ENCODE data around the gene B3GAT1.

Gene B3GAT1

DNA sequence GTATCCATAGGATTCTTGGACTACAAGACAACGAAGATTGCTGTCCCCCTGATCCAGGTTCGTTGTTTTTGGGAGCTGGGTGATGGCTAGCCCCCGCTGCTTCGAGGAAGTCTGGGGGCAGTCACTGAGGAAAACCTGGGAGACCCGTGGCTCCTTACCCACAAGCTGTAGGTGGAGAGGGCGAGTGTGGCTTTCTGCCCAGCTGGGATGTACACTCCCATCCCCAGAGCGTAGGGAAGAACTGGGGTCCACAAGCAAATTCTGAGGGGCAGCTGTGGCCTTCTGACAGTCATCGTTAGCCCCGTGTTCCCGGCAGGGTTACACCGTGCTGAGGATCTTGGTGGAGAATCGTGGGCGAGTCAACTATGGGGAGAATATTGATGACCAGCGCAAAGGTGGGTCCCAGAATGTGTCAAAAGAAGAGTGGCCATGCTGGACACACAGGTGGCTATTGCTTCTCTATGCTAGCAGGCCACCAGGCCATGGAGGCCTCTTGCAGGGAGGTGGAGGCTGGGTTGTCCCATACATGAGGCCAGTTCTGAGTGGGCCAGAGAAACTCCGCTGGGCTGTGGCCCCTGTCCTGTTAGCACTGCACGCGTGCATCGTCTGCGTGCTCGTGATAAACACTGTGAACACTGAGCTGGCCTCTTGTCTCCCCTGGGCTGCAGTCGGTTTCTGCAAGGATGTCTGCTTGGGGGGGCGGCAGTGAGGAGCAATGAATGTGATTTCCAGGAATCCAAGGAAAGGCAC is 40.4 kb downstream of the B3GAT1 start:
- Histone ChIP-seq H3K79me2 (ENCODE audit: low read length) (no peaks in the 10 kb centered on the region), H3K27ac (ENCODE audit: low read length) (no peak overlapping the region), H3K4me3 (ENCODE audit: low read length) (no peak overlapping the region), H4K20me1 (ENCODE audit: insufficient read depth, low read length) (no peaks in the 10 kb centered on the region), H2AFZ (ENCODE audit: low read length) (no peak overlapping the region), H3K27me3 (replicated peaks; ENCODE audit: insufficient read depth, low read length) (no peaks in the 10 kb centered on the region), H3K9me2 (replicated peaks; ENCODE audit: insufficient read depth, low read length) (no peaks in the 10 kb centered on the region), H3K4me1 (ENCODE audit: low read length) (no peaks in the 10 kb centered on the region), H3F3A (ENCODE audit: insufficient read depth, low read length) (no peaks in the 10 kb centered on the region), H3K9me3 (replicated peaks; ENCODE audit: insufficient read depth, low read length) (no peaks in the 10 kb centered on the region), H3K36me3 (replicated peaks; ENCODE audit: insufficient read depth, low read length) (no peaks in the 10 kb centered on the region), H3K9ac (ENCODE audit: low read length) (no peak overlapping the region), H3K4me2 (ENCODE audit: low read depth, low read length) (no peak overlapping the region)
- DNase-seq = no peak
- TF ChIP-seq EZH2 (optimal IDR thresholded peaks at IDR 0.05; ENCODE audit: low read depth, low read length) = no peak
- no peak for TF ChIP-seq EZH2phosphoT487 (IDR thresholded peaks at IDR 0.05; ENCODE audit: low read length)
- TF ChIP-seq, protein P1, sequence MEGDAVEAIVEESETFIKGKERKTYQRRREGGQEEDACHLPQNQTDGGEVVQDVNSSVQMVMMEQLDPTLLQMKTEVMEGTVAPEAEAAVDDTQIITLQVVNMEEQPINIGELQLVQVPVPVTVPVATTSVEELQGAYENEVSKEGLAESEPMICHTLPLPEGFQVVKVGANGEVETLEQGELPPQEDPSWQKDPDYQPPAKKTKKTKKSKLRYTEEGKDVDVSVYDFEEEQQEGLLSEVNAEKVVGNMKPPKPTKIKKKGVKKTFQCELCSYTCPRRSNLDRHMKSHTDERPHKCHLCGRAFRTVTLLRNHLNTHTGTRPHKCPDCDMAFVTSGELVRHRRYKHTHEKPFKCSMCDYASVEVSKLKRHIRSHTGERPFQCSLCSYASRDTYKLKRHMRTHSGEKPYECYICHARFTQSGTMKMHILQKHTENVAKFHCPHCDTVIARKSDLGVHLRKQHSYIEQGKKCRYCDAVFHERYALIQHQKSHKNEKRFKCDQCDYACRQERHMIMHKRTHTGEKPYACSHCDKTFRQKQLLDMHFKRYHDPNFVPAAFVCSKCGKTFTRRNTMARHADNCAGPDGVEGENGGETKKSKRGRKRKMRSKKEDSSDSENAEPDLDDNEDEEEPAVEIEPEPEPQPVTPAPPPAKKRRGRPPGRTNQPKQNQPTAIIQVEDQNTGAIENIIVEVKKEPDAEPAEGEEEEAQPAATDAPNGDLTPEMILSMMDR (IDR thresholded peaks at IDR 0.05; ENCODE audit: low read length) = no peak

DNA sequence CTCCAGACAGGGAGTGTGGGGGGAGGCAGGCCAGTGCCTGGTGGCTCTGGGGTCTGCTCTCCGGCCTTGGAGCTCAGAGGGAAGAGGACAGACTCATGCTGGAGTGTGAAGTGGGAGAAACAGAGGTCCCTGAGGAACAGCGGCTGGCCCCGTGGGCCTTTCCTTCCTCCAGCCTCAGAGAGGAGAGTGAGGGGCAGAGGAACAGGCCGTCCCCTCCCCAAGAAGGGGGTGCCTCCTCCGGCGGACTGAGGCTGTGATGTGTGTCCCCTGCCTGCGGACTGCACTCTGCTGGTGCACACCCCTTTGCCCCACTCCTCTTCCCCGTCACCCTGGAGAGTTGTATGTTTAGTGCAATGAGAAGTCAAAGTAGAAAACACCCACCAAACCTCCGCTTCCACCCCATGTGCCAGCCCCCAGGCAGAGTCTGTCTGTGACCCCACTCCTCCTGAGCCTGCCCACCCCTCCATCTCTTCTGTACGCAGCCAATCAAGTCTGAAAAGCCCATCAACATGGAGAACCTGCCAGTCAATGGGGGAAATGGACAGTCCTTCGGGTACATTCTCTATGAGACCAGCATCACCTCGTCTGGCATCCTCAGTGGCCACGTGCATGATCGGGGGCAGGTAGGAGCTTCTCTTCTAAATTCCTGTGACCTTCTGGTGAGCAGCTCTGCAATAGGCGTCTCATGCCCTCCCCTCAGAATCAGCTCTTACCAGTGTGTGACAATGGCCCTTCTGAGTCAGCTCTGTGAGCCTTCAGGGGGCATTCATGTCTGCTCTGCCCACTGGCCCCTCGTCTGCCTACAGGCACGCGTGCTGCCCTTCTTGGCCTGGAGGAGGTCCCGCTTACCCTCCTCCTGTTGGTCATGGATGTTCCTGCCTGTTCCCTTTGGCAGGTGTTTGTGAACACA is 41.3 kb downstream of the B3GAT1 start:
- H3F3A ChIP-seq (ENCODE audit: insufficient read depth, low read length) = no peaks in the 10 kb centered on the region
- no peaks in the 10 kb centered on the region for H3K27me3 ChIP-seq (replicated peaks; ENCODE audit: insufficient read depth, low read length)
- no peak overlapping the region for H3K4me2 ChIP-seq (ENCODE audit: low read depth, low read length)
- no peaks in the 10 kb centered on the region for H3K36me3 ChIP-seq (replicated peaks; ENCODE audit: insufficient read depth, low read length)
- no peaks in the 10 kb centered on the region for H3K9me3 ChIP-seq (replicated peaks; ENCODE audit: insufficient read depth, low read length)
- no peak overlapping the region for H3K27ac ChIP-seq (ENCODE audit: low read length)
- H4K20me1 ChIP-seq (ENCODE audit: insufficient read depth, low read length) = no peaks in the 10 kb centered on the region
- H3K4me1 ChIP-seq (ENCODE audit: low read length) = no peaks in the 10 kb centered on the region
- no peak overlapping the region for H3K9ac ChIP-seq (ENCODE audit: low read length)
- no peak for DNase-seq
- no peaks in the 10 kb centered on the region for H3K9me2 ChIP-seq (replicated peaks; ENCODE audit: insufficient read depth, low read length)
- no peaks in the 10 kb centered on the region for H3K79me2 ChIP-seq (ENCODE audit: low read length)
- H3K4me3 ChIP-seq (ENCODE audit: low read length) = no peak overlapping the region
- H2AFZ ChIP-seq (ENCODE audit: low read length) = no peak overlapping the region
- no peak for TF ChIP-seq EZH2phosphoT487 (IDR thresholded peaks at IDR 0.05; ENCODE audit: low read length)
- TF ChIP-seq, protein P1 (IDR thresholded peaks at IDR 0.05; ENCODE audit: low read length) = no peak

DNA sequence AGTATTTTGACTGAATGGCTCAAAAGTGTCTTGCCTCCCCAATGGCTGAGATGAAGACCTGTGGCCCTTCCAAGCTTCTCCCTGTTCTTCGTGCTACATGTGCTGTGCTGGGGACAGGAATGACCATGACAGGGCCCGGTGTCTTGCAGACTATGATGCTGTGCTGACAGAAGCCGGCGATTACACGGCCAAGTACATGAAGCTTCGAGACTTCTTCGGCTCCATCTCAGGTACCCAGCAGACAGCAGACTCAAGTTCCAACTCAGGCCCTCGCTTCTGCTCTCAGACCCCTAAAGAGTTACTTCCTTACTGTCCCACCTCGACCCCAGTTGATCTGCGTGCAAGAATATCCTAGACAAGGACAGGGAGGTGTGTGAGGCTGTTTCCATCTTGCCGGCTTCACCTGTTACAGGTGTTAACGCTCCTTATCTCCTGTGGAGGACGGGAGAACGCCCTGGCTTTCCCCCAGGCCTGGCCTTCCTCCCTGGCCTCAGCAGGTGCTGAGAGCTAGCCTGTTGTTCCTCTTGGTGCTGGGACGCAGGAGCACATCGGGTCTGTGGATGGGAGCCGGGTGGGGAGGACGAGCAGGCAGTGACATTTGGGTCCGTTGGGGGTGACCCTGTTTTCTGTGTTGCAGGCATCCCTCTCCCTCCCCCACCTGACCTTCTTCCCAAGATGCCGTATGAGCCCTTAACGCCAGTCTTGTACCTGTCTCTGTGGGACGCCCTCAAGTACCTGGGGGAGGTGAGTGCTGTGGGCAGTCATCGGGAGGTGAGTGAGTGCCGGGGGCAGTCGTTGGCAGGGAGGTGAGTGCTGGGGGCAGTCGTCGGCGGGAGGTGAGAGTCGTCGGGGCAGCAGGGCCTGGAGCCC is 42.2 kb downstream of the B3GAT1 start:
- H2AFZ ChIP-seq (ENCODE audit: low read length) = no peak overlapping the region
- H3K36me3 ChIP-seq (replicated peaks; ENCODE audit: insufficient read depth, low read length) = no peaks in the 10 kb centered on the region
- H4K20me1 ChIP-seq (ENCODE audit: insufficient read depth, low read length) = no peaks in the 10 kb centered on the region
- no peak overlapping the region for H3K4me2 ChIP-seq (ENCODE audit: low read depth, low read length)
- H3K9ac ChIP-seq (ENCODE audit: low read length) = no peak overlapping the region
- no peak overlapping the region for H3K27ac ChIP-seq (ENCODE audit: low read length)
- TF ChIP-seq EZH2 (optimal IDR thresholded peaks at IDR 0.05; ENCODE audit: low read depth, low read length) (no peak), EZH2phosphoT487 (IDR thresholded peaks at IDR 0.05; ENCODE audit: low read length) (no peak)
- H3K4me3 ChIP-seq (ENCODE audit: low read length) = no peak overlapping the region
- H3F3A ChIP-seq (ENCODE audit: insufficient read depth, low read length) = no peaks in the 10 kb centered on the region
- H3K79me2 ChIP-seq (ENCODE audit: low read length) = no peaks in the 10 kb centered on the region
- H3K9me2 ChIP-seq (replicated peaks; ENCODE audit: insufficient read depth, low read length) = no peaks in the 10 kb centered on the region
- DNase-seq = no peak
- no peaks in the 10 kb centered on the region for H3K9me3 ChIP-seq (replicated peaks; ENCODE audit: insufficient read depth, low read length)
- no peaks in the 10 kb centered on the region for H3K27me3 ChIP-seq (replicated peaks; ENCODE audit: insufficient read depth, low read length)
- no peaks in the 10 kb centered on the region for H3K4me1 ChIP-seq (ENCODE audit: low read length)
